Left kidney (tissue), 8 donors: ENCODE measurements around the gene AFAP1. TPM values are rescaled to one million over a fixed set of nuclear protein-coding genes. Genes with fewer than 3 reads are reported as not detected.

ENCODE experiments used
- DNase-seq: peaks from one replicate; pipeline ENCODE4 v3.0.0-alpha.2; 2013
- long read RNA-seq, 8 donors: transcript quantifications; one replicate each; lab custom pipeline, GENCODE V29; 2026
- polyA plus RNA-seq: library from polyadenylated mRNA; unstranded; fragments of 120-200 nt; gene quantifications from one replicate; pipeline ENCODE4 v1.2.1, GENCODE V29; 2013; ENCODE audit not compliant: insufficient read length

Gene AFAP1, protein sequence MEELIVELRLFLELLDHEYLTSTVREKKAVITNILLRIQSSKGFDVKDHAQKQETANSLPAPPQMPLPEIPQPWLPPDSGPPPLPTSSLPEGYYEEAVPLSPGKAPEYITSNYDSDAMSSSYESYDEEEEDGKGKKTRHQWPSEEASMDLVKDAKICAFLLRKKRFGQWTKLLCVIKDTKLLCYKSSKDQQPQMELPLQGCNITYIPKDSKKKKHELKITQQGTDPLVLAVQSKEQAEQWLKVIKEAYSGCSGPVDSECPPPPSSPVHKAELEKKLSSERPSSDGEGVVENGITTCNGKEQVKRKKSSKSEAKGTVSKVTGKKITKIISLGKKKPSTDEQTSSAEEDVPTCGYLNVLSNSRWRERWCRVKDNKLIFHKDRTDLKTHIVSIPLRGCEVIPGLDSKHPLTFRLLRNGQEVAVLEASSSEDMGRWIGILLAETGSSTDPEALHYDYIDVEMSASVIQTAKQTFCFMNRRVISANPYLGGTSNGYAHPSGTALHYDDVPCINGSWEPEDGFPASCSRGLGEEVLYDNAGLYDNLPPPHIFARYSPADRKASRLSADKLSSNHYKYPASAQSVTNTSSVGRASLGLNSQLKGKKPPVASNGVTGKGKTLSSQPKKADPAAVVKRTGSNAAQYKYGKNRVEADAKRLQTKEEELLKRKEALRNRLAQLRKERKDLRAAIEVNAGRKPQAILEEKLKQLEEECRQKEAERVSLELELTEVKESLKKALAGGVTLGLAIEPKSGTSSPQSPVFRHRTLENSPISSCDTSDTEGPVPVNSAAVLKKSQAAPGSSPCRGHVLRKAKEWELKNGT
- 21.7 TPM for polyA plus RNA-seq
- long read RNA-seq, donor 1, partial matches to known transcripts, result 0 of 1 reads
- long read RNA-seq, donor 1, other reads (novel, unspliced or antisense), result 0 of 1 reads
- long read RNA-seq, donor 2, full-length matches to known transcripts, result 5 of 5 reads
- long read RNA-seq, donor 2, partial matches to known transcripts, result 0 of 5 reads
- long read RNA-seq, donor 2, other reads (novel, unspliced or antisense), result 0 of 5 reads
- long read RNA-seq, donor 3, full-length matches to known transcripts, result 1 of 1 reads
- long read RNA-seq, donor 3, partial matches to known transcripts, result 0 of 1 reads
- long read RNA-seq, donor 3, other reads (novel, unspliced or antisense), result 0 of 1 reads
- long read RNA-seq, donor 4, result 0 reads
- long read RNA-seq, donor 5, full-length matches to known transcripts, result 4 of 4 reads
- long read RNA-seq, donor 5, partial matches to known transcripts, result 0 of 4 reads
- long read RNA-seq, donor 5, other reads (novel, unspliced or antisense), result 0 of 4 reads
- long read RNA-seq, donor 6, full-length matches to known transcripts, result 3 of 3 reads
- long read RNA-seq, donor 6, partial matches to known transcripts, result 0 of 3 reads
- long read RNA-seq, donor 6, other reads (novel, unspliced or antisense), result 0 of 3 reads
- long read RNA-seq, donor 7, full-length matches to known transcripts, result 6 of 50 reads
- long read RNA-seq, donor 7, partial matches to known transcripts, result 44 of 50 reads
- long read RNA-seq, donor 7, other reads (novel, unspliced or antisense), result 0 of 50 reads
- long read RNA-seq, donor 8, full-length matches to known transcripts, result 3 of 3 reads
- long read RNA-seq, donor 8, partial matches to known transcripts, result 0 of 3 reads
- long read RNA-seq, donor 8, other reads (novel, unspliced or antisense), result 0 of 3 reads

DNA sequence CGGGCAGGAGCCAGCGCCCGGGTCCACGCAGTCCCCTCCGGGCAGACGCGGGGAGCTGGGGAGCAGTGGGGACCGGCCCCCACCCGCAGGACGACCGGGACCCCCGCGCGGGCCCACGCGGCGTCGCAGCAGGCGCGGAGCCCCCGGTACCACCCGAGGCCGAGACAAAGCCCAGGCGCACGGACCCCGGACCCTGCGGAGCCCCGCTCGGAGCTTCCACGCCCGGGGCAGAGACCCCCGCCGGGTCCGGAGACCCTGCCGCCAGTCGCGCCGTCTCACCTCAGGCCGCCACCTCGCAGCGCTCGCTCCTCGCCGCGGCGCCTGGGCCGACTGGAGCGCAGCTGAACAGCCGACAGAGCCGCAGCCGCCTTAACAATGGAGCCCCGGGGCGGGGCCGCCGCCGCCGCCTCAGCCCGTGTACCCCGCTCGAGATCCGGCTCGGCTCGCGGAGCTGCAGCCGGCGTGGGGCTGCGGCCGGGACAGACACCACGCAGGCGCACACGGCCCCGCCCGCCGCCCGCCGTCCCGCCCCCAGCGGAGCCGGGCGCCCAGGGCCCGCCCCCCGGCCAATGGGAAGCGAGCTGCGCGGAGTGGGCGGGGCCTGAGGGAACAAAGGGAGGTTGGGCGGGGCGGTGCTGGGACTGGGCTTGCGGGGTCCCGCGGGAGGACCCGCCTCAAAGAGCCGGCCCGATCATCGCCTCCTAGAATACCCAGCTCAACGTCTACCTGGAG is at the start of gene AFAP1:
AFAP1 (minus strand) TSS at position 485 of the 732 bp plus-strand sequence. CDS start 67,783 bp downstream, outside the sequence.
- DNase-seq, result peak; percentile 90

DNA sequence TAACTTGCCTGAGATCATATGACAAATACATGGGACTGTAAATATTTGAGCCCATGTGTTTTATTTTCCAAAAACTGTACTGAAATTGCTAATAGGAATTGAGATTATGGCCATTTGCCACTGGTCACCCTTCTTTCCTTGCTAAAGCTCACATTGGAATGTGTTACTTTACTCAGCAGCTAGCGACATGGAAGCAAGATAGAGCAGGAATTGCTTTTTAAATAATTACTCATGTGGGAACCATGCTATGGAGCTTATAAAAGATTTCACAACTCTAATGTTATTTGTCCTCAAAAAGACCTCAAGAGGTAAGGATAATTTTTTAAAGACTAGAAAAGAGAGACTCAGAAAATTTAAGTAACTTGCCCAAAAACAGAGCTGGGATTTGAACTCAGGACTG is 48.8 kb upstream of the AFAP1 start:
- DNase-seq, result no peak

DNA sequence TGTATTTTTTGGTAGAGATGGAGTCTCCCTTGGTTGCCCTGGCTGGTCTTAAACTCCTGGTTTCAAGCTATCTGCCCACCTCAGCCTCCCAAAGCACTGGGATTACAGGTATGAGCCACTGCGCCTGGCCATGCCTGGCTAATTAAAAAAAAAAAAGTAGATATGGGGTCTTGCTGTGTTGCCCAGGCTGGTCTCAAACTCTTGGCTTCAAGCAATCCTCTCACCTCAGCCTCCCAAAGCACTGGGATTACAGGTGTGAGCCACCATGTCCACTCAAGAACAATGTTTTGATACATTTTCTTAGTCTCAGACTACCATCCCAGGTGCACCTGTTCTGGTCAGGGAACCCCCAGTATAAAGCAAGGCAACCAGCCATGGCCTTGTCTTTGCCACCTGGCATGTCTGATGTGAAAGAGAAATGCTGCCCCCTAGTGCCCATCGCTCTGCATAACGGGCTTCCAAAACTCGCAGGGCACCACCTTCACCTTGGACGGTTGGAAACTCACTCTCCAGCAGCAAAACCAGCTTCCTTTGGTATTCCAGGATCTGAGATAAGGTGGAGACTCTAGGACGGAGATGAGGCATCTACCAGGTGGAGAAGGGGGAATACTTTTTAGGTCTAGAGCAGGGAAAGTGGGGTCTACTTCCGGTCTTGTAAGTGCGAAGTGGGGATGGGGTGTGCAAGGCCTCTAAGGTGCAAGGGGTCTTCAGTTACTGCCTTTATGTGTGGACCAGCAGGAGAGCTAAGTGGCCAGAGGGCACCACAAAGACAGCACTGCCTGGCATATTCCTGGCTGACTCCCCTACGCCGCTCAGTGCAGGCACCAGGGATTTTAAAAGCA is 47.7 kb upstream of the AFAP1 start:
- peak; percentile 67 for DNase-seq

DNA sequence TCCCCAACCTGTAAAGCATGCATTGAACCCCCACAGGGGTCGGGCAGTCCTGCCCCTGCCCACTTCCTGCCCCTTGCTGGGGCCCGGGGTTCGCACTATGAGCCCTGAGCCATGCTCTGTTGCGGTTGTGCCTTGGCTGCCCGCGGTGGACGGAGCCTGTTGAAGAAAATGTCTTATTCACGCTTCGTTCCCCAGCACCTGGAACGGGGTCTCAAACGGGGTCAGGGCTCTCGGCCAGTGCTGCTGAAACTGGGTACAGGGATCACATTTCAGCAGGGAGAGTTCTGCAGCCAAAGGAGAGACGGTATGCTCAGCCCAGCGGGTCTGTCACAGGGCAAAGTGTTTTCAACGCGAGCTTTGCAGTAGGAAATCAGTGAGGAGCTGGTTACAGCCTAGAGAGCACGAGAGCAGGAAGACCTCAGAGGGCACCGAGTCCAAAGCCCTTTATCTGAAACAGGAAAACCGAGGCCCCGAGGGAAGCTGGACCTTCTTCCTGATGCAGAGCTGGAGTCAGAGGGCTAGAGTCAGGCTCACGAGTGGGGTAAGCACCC is 46.3 kb upstream of the AFAP1 start:
- DNase-seq, result no peak

DNA sequence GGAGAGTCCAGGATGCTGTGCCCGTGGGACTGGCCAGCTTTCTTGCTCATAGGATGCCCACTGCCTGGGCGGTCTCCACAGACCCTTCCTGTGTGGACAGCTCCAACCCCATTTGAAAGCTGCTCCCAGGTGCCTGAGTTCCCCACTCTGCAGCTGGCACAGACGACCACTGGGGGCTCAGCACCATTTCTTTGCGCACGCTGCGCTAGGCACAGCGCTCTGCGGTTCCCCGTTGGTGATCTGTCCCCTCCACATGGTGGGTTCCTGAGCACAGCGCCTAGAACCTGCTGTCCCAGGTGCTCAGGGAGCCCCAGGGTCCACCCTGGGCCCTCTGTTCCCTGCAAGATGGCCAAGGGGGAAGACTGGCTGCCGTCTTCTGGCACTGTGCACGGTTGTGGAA is 45.4 kb upstream of the AFAP1 start:
- no peak for DNase-seq

DNA sequence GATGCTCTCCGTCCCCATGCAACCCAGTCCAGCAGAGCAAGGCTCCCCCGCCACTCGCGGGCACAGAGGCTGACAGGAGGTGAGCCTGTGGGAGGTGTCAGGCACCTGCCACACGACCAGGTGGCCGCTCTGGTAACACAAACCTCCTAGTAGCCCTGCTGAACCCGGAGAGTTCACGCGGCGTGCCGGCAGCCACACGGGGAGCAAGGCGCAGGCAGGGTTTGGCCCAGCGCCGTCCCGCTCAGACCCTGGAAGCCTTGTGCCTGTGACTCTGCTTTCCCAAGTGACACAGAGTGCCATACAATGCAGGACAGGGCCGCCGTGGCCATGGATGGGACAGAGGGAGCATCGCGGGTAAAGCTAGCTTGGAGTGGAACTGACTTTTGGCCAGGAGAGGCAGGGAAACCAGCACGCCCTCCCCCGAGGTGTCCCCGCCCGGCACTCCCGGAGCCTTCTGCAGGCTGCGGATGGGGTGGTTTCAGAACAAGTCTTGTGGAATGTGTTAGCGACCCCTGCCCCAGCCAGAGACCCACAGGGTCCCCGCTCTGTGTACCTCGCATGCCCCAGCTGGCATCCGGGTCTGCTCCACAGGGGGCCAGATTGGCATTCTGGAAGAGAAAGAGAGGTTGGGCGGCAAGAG is 44.7 kb upstream of the AFAP1 start:
- DNase-seq, result no peak

DNA sequence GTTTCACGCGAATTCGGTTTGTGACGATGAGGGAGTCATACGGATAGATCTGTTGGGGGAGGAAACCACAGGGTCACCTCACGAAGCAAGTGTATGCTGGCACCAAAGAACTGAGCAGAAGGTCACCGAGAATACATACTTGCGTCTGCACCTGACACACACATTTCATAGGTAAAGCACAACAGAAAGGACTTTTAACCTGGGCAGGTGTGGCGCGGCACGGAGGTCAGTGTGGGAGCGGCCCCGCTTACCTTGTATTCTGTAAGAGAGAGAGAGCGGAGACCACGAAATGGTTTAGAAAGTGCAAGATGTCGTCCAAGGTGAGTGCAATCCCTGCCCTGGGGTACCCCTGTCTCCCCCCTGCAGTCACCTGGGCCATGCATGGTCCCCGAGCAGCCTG is 43.6 kb upstream of the AFAP1 start:
- DNase-seq, result no peak

DNA sequence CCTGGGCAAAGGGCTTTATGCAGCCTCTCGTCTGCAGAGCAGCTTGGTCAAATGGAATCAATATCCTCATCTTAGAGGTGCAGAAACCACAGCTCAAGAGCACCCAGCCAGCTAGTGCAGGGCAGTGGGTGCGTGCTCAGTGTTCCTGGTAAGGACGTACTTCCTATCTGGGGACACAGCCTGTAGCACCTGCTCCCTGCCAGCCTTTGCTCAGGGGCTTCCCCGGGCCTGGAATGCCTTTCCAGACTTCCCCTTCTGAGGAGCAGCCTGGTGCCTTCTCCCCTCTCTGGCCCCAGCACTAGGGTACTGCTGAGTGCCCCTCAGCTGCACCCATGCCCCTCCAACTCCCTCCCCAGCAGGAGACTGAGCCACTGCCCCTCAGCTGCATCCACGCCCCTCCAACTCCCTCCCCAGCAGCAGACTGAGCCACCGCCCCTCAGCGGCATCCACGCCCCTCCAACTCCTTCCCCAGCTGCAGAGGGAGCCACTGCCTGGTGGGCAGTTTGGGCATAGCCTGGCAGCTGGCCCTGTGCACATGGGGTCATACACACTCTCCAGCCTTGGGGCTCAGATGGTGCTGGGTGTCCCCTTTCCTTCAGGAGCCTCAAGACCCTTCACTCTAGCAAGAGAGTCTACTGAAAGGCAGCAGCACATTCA is 42.2 kb upstream of the AFAP1 start:
- no peak for DNase-seq

DNA sequence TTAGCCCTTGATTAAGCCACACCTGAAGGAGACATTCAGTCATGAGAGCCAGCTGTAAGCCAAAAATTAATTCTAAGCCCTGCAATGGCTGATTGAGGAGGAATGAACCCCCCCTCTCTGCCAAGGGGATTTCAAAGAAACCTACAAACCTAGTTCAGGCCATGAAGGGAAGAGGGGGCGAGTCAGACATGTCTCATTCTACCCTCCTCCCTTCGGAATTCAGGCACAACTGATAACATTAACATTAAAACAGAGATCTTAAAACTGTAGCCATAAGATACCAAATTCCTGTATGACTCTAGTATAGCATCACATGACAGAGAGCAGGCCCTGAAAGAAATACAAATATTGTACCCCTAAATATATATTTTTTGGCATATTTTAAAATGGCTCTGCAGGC is 40.4 kb upstream of the AFAP1 start:
- no peak for DNase-seq

DNA sequence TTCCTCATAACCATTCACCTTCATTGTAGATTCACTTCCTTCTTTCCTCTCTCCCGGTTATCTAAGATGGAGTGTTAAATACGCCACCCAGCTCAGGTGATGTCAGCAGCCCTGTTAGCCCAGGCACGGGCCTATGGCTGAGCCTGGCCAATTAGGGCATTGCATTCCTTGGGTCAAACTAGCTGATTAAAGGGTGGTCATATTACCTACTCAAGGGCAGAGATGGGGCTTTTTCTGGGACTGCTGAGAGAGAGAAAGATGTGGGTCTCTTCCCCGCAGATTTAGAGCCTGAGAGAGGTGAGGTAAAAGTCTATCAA is 39.9 kb upstream of the AFAP1 start:
- no peak for DNase-seq

DNA sequence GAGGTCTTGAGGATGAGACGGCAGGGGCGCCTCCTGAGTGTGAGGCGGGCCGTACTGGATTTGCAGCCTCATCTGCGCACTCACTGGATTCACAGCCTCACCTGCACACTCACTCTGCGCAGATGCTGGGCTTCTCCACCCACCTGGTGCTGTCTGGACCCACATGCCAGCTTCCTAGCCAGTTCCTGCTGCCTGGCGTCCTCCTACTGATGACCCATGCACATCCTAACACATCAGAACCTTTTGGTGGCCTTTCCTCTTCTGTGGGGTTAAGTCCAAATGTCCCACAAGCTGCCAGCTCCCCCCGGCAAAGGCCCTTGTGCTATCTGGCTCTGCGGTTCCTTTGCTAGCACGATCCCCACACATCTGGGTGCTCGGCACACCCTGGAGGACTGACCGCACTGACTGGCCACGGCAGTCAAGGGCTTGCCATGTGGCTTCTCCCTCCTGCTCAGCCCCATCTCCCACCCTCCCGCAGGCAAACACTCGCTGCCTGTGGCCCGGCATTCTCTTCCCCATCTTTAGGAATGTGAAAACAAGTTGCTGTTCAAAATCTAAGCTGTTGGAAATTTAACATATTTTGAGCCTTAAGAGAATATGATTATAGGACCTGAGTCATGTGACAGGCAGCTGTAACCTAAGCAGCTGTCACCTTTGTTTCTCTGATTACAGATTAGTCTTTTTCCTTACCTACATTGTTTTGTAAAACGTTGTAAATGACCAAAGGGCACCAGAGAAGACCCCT is 39.4 kb upstream of the AFAP1 start:
- DNase-seq, result no peak

DNA sequence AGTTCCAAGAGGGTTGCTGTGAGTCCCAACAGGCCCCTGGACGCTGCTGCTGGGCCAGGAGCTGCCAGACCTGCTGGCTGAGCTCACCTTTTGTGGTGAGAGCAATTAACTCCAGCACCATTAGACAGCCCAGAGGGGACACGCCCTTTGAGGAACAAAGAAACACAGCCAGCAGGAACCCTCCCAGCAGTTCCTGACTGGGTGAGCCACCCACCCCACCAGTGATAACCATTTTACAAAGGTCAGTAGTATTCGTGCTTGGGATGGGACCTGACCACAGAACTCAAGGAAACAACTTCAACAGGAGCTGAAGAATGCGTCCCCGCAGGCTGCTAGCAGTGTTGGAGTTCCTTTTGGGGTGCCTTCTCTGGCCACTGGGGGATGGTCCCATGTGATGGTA is 38.8 kb upstream of the AFAP1 start:
- DNase-seq, result no peak

DNA sequence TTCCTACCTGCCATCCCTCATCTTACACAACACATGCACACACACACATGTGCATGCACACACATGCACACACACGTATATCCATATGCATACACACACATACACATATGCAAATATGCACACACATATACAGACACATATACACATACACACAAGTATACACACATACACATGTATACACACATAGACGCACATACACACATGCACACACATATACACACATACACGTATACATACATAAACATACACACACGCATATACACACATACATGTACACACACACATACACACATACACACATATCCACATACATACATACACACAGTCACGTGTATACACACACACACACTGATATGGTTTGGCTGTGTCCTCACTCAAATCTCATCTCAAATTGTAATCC is 37.0 kb upstream of the AFAP1 start:
- no peak for DNase-seq

DNA sequence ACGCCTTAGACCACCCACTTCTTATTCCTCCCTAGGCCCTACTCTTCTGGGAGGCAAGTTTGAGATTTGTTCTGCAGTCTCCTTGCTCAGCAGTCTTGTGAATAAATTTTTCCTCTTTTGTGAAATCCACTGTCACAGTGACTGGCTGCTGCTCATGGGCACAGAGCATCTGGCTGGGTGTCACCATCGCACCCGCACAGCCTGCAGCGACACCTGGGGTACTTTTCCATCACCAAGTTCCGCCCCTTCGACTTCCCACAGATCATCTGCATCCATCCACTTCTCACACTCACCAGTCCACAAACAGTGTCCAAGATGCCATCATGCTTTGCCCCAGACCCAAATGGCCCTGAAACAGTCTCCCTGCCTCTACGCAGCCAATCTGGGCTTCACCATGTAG is 36.4 kb upstream of the AFAP1 start:
- DNase-seq, result no peak

DNA sequence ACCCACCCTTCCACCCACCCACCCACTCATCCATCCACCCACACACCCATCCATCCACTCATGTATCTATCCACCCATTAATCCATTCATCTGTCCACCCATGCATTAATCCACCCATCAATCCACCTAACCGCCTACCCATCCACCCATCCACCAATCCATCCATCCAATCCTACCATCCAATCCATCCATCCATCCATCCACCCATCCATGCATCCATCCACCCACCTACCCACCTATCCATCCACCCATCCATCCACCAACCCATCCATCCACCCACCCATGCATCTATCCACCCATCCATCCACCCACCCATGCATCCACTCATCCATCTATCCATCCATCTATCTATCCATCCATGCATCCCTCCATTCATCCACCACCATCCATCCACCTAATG is 34.8 kb upstream of the AFAP1 start:
- no peak for DNase-seq

DNA sequence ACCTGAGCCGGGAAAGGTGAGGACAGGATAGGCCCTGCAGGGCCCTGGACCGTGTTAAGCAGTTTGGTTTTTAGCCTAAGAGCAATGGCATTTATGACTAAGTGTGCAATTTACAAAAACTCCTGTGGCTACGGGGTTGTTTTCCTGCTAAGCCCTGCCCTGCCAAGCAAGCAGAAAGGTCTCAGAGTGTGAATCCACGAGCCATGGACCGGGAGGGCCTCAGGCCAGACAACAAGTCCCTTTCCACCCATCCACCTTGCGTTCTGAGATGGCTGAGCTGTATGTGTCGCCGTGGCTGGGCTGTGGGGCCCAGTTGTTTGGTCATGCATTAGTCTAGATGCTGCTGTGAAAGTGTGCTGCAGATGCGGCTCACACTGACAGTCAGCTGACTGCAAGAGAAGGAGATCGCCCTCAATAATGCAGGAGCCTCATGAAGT is 33.9 kb upstream of the AFAP1 start:
- DNase-seq, result no peak

DNA sequence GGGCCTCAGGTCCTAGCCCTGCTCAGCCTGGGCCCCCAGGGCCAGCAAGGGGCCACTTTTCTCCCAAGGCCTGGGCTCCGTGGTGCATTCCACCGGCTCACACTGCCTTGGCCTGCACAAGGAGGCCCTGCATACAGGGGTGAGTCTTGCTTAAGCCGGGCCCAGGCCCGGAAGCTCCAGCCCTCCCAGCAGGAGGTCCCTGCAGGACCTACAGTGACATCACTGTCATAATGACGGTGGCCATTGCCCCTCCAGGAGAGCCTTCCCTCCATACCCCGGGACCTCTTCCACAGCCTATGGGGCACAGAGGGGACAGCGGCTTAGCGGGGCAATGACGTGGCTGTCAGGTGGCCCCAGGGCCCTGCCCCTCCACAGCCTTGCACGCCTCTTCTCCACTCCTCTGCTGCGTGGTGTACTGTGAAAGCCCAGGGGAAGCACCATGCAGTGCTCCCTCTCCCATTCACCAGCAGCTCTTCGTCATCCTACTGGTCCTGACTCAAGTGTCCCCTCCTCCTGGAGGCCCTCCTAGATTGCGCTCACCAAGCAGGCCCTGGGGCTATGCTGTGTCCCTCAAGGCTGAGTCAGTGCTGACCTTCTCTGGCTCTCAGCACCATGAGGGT is 32.3 kb upstream of the AFAP1 start:
- no peak for DNase-seq
